ENCODE data around the gene VAPA.

DNA sequence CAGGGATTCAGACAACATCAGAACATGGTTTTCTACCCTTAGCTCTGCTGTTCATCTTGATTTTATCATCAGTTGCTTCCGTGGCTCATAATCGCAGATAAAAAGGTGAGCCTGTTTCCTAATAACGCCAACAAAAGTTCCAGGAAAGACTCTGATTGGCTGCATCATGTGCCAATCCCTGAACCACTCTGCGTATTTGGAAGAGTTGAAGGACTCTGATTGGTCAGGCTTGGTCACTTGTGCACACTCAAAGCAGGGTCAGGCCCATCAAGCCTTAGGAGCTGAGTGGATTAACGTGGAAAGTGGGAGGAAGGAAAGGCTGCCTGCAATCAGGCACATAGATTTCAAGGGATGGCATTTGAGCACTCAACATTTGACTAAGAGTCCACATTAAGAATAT, 16.7 kb upstream of the VAPA start:
- TF ChIP-seq POLR2AphosphoS5 (IDR thresholded peaks at IDR 0.05; ENCODE audit: insufficient read depth, low read depth, low read length), result no peak
- TF ChIP-seq POLR2A (IDR thresholded peaks at IDR 0.05; ENCODE audit: low read depth, low read length), result no peak
- TF ChIP-seq GATA2 (IDR thresholded peaks at IDR 0.05; ENCODE audit: insufficient read depth, insufficient read length, low read depth, low read length), result no peak
- no peak for TF ChIP-seq CTCF (IDR thresholded peaks at IDR 0.05; ENCODE audit: extremely low read depth in 1 of 2, insufficient read depth in 1 of 2, low read depth in 1 of 2, low read length in 2 of 2)
- no peak for TF ChIP-seq EZH2 (IDR thresholded peaks at IDR 0.05; ENCODE audit: borderline replicate concordance, low read depth, low read length, severe bottlenecking)
- no peak for TF ChIP-seq JUN (IDR thresholded peaks at IDR 0.05; ENCODE audit: borderline replicate concordance, insufficient read depth, insufficient read length, low read depth)
